Astrocyte (in vitro differentiated cells and primary cell): ENCODE measurements around the gene ATP11A. TPM values are rescaled to one million over a fixed set of nuclear protein-coding genes. Genes with fewer than 3 reads are reported as not detected.
"Not testable (repeated sequence)": the region's sequence is repeated elsewhere in the genome, so short reads cannot be mapped to it uniquely, and the experiment has no call there.

Experiments
- DNase-seq: peaks from one replicate; pipeline ENCODE4 v3.0.0-alpha.2; 2010; ENCODE audit warnings: low read depth
- FAIRE-seq: peaks from 2 replicates; lab custom pipeline; 2011; peaks lifted over from hg19 to GRCh38; lab: Jason Lieb, UNC
- H2AFZ ChIP-seq: 2 replicates; pipeline ENCODE4 v1.6.0; 2012; ENCODE audit warnings: low read depth, low read length, inconsistent platforms
- H3K27ac ChIP-seq: 2 replicates; pipeline ENCODE4 v1.5.1; 2011; ENCODE audit warnings: low read depth, low read length, inconsistent platforms
- H3K27me3 ChIP-seq: 2 replicates; pipeline ENCODE4 v1.6.0; 2011; ENCODE audit warnings: low read length, inconsistent platforms; ENCODE audit not compliant: insufficient read depth
- H3K36me3 ChIP-seq: 2 replicates; pipeline ENCODE4 v1.5.1; 2011; ENCODE audit warnings: low read length, inconsistent platforms; ENCODE audit not compliant: insufficient read depth
- H3K4me1 ChIP-seq: 2 replicates; pipeline ENCODE4 v1.5.1; 2011; ENCODE audit warnings: low read length, inconsistent platforms; ENCODE audit not compliant: insufficient read depth
- H3K4me2 ChIP-seq: 2 replicates; pipeline ENCODE4 v1.6.0; 2012; ENCODE audit warnings: low read length, inconsistent platforms
- H3K4me3 ChIP-seq: 2 replicates; pipeline ENCODE4 v1.5.1; 2011; ENCODE audit warnings: low read depth, mild to moderate bottlenecking, low read length, inconsistent platforms; ENCODE audit not compliant: insufficient read depth
- H3K79me2 ChIP-seq: 2 replicates; pipeline ENCODE4 v1.6.0; 2012; ENCODE audit warnings: mild to moderate bottlenecking, low read length, inconsistent platforms; ENCODE audit not compliant: insufficient read depth
- H3K9ac ChIP-seq: 2 replicates; pipeline ENCODE4 v1.6.0; 2012; ENCODE audit warnings: mild to moderate bottlenecking, low read length, inconsistent platforms
- H3K9me3 ChIP-seq: 2 replicates; pipeline ENCODE4 v1.5.1; 2012; ENCODE audit warnings: low read depth, mild to moderate bottlenecking, low read length, inconsistent platforms; ENCODE audit not compliant: insufficient read depth
- H4K20me1 ChIP-seq: 2 replicates; pipeline ENCODE4 v1.6.0; 2012; ENCODE audit warnings: low read length, inconsistent platforms; ENCODE audit not compliant: insufficient read depth
- H3K27ac Mint-ChIP-seq: one replicate; pipeline ENCODE4 v1.8.0; 2021; ENCODE audit warnings: mild to moderate bottlenecking, mixed read lengths; ENCODE audit not compliant: unreplicated experiment
- H3K27me3 Mint-ChIP-seq: one replicate; pipeline ENCODE4 v1.8.0; 2021; ENCODE audit warnings: low read depth, mixed read lengths; ENCODE audit not compliant: unreplicated experiment
- H3K36me3 Mint-ChIP-seq: one replicate; pipeline ENCODE4 v1.8.0; 2021; ENCODE audit warnings: low read depth, mixed read lengths; ENCODE audit not compliant: unreplicated experiment
- H3K4me1 Mint-ChIP-seq: one replicate; pipeline ENCODE4 v1.8.0; 2021; ENCODE audit warnings: low read depth, mixed read lengths; ENCODE audit not compliant: unreplicated experiment
- H3K4me3 Mint-ChIP-seq: one replicate; pipeline ENCODE4 v1.8.0; 2021; ENCODE audit warnings: mild to moderate bottlenecking, moderate library complexity, mixed read lengths; ENCODE audit not compliant: unreplicated experiment
- H3K9me3 Mint-ChIP-seq: one replicate; pipeline ENCODE4 v1.8.0; 2021; ENCODE audit warnings: mild to moderate bottlenecking, mixed read lengths; ENCODE audit not compliant: unreplicated experiment
- EZH2 ChIP-seq: IDR thresholded peaks from 2 replicates; pipeline ENCODE4 v1.6.1; 2012; ENCODE audit warnings: mild to moderate bottlenecking, low read length, inconsistent platforms; ENCODE audit not compliant: insufficient read depth
- total RNA-seq: library from RNA; stranded (reverse); gene quantifications from 2 replicates; pipeline ENCODE4 v1.2.1, GENCODE V29; 2021
- TF ChIP-seq, protein P1 (sequence below): IDR thresholded peaks from 2 replicates; pipeline ENCODE4 v1.5.1; 2011; ENCODE audit warnings: low read depth, mild to moderate bottlenecking, inconsistent platforms, low read length, moderate library complexity; ENCODE audit not compliant: insufficient read depth

ATP11A gene
- total RNA-seq, 1 donor from 2014 or later: 38.9 TPM

- Mint-ChIP-seq H3K4me1 (no peaks in the 10 kb centered on the region), H3K36me3 (no peaks in the 10 kb centered on the region), H3K27me3 (peaks cover 40% of the 10 kb centered on the region), H3K4me3 (no peak overlapping the region), H3K9me3 (no peaks in the 10 kb centered on the region), H3K27ac (no peak overlapping the region)
- FAIRE-seq (no peak), DNase-seq (no peak)
- H3K9ac ChIP-seq: no peak overlapping the region
- no peak overlapping the region for H2AFZ ChIP-seq
- H3K4me1 ChIP-seq: no peaks in the 10 kb centered on the region
- no peak overlapping the region for H3K4me3 ChIP-seq
- no peaks in the 10 kb centered on the region for H4K20me1 ChIP-seq
- TF ChIP-seq, protein P1, sequence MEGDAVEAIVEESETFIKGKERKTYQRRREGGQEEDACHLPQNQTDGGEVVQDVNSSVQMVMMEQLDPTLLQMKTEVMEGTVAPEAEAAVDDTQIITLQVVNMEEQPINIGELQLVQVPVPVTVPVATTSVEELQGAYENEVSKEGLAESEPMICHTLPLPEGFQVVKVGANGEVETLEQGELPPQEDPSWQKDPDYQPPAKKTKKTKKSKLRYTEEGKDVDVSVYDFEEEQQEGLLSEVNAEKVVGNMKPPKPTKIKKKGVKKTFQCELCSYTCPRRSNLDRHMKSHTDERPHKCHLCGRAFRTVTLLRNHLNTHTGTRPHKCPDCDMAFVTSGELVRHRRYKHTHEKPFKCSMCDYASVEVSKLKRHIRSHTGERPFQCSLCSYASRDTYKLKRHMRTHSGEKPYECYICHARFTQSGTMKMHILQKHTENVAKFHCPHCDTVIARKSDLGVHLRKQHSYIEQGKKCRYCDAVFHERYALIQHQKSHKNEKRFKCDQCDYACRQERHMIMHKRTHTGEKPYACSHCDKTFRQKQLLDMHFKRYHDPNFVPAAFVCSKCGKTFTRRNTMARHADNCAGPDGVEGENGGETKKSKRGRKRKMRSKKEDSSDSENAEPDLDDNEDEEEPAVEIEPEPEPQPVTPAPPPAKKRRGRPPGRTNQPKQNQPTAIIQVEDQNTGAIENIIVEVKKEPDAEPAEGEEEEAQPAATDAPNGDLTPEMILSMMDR: no peak
- no peak for TF ChIP-seq EZH2
- no peak overlapping the region for H3K27ac ChIP-seq
- H3K4me2 ChIP-seq: no peak overlapping the region
- H3K79me2 ChIP-seq: no peaks in the 10 kb centered on the region
- H3K36me3 ChIP-seq: no peaks in the 10 kb centered on the region
- peaks cover 2% of the 10 kb centered on the region for H3K27me3 ChIP-seq
- no peaks in the 10 kb centered on the region for H3K9me3 ChIP-seq
These were observed 14.5 kb upstream of the ATP11A start for GRCh38 chr13:112675366-112675756.

GRCh38 chr13:112677421-112677962 is 12.3 kb upstream of the ATP11A start:
- not testable (repeated sequence) for H4K20me1 ChIP-seq, H3K4me1 Mint-ChIP-seq, H3K9me3 Mint-ChIP-seq, H3K79me2 ChIP-seq, H3K4me1 ChIP-seq, H3K4me3 Mint-ChIP-seq, H3K9ac ChIP-seq, DNase-seq, H3K36me3 Mint-ChIP-seq, FAIRE-seq, H2AFZ ChIP-seq, H3K27me3 ChIP-seq, H3K4me3 ChIP-seq, H3K27ac ChIP-seq, H3K27ac Mint-ChIP-seq, H3K36me3 ChIP-seq, H3K4me2 ChIP-seq, H3K9me3 ChIP-seq
- peaks cover 33% of the 10 kb centered on the region for H3K27me3 Mint-ChIP-seq

- DNase-seq: no peak
These were observed 10.5 kb upstream of the ATP11A start for GRCh38 chr13:112679381-112679780.

More at GRCh38 chr13:112679381-112679780, 10.5 kb upstream of the ATP11A start:
- Histone ChIP-seq H3K36me3 (no peaks in the 10 kb centered on the region), H3K4me1 (no peaks in the 10 kb centered on the region), H3K79me2 (no peaks in the 10 kb centered on the region), H3K27me3 (peaks cover 2% of the 10 kb centered on the region), H3K9ac (no peak overlapping the region), H2AFZ (no peak overlapping the region), H3K4me3 (no peak overlapping the region), H4K20me1 (no peaks in the 10 kb centered on the region), H3K27ac (no peak overlapping the region), H3K4me2 (no peak overlapping the region), H3K9me3 (no peaks in the 10 kb centered on the region)
- TF ChIP-seq, protein P1: no peak
- TF ChIP-seq EZH2: no peak
- no peak for FAIRE-seq
- peaks cover 28% of the 10 kb centered on the region for H3K27me3 Mint-ChIP-seq
- H3K36me3 Mint-ChIP-seq: no peaks in the 10 kb centered on the region
- H3K4me3 Mint-ChIP-seq: no peak overlapping the region
- H3K9me3 Mint-ChIP-seq: no peaks in the 10 kb centered on the region
- H3K4me1 Mint-ChIP-seq: no peaks in the 10 kb centered on the region
- H3K27ac Mint-ChIP-seq: no peak overlapping the region
